Sigmoid colon (tissue), 7 donors: Measurements from ENCODE around the gene FRZB. TPM values are rescaled to one million over a fixed set of nuclear protein-coding genes. Genes with fewer than 3 reads are reported as not detected.

Source experiments
- DNase-seq: peaks from one replicate; pipeline ENCODE4 v3.0.0-alpha.2; 2019
- H3K27ac ChIP-seq, 4 donors: fragments of 200-600 bp; sonication (generic); one replicate each; pipeline ENCODE4 v1.5.1; 2016 to 2019; ENCODE audit warnings: mild to moderate bottlenecking in 1 of 4
- H3K27me3 ChIP-seq, 3 donors: fragments of 200-600 bp; sonication (generic); one replicate each; pipeline ENCODE4 v1.5.1; 2019; ENCODE audit warnings: mild to moderate bottlenecking in 1 of 3
- H3K36me3 ChIP-seq, 4 donors: fragments of 200-600 bp; sonication (generic); one replicate each; pipeline ENCODE4 v1.5.1; 2016 to 2019
- H3K4me1 ChIP-seq, 4 donors: fragments of 200-600 bp; sonication (generic); one replicate each; pipeline ENCODE4 v1.5.1; 2017 to 2019
- H3K4me3 ChIP-seq, 4 donors: fragments of 200-600 bp; sonication (generic); one replicate each; pipeline ENCODE4 v1.5.1; 2017 to 2019; ENCODE audit warnings: mild to moderate bottlenecking in 2 of 4, moderate library complexity in 1 of 4
- H3K9me3 ChIP-seq, 4 donors: fragments of 200-600 bp in 3 of 4; sonication (generic) in 3 of 4; one replicate each; pipeline versions ENCODE4 v1.5.1 to v1.6.1; 2013 to 2019
- CTCF ChIP-seq, 4 experiments: fragments of 450-650 bp in 3 of 4; fragments of 200-600 bp in 1 of 4; IDR thresholded peaks; one replicate each; pipeline ENCODE4 v1.5.1; 2016 to 2019; ENCODE audit warnings: antibody characterized with exemption in 4 of 4, mild to moderate bottlenecking in 3 of 4, moderate library complexity in 2 of 4
- EP300 ChIP-seq, 4 donors: sonication (generic); formaldehyde crosslinking; IDR thresholded peaks; one replicate each; pipeline ENCODE4 v1.6.1; 2017; ENCODE audit warnings: antibody characterized with exemption in 4 of 4
- POLR2A ChIP-seq, 2 donors: fragments of 450-650 bp; IDR thresholded peaks; one replicate each; pipeline ENCODE4 v1.6.1; 2016; ENCODE audit warnings: antibody characterized with exemption in 2 of 2, mild to moderate bottlenecking in 2 of 2, moderate library complexity in 2 of 2
- POLR2AphosphoS5 ChIP-seq, 4 donors: sonication (generic); formaldehyde crosslinking; IDR thresholded peaks; one replicate each; pipeline ENCODE4 v1.6.1; 2017; ENCODE audit warnings: antibody characterized with exemption in 4 of 4
- WGBS, 2 donors: extraction: QIAGEN DNeasy Blood & Tissue Kit; methylation state at CpG; one replicate each; pipeline ENCODE4 v1.1.7; 2013; 5-methylcytosine and 5-hydroxymethylcytosine counted together
- intact Hi-C: fragments of 100-400 bp; cut with DNase I; formaldehyde crosslinking; loops from one replicate; pipeline ENCODE4 v1.15.1; 2023
- polyA plus RNA-seq, 3 donors: library from polyadenylated mRNA; stranded (reverse); fragments of 200-250 nt; gene quantifications; one replicate each; pipeline ENCODE4 v1.2.3, GENCODE V29; 2013
- total RNA-seq, 4 donors: library from RNA; depleted of rRNA; stranded (reverse); fragments of >200 nt; gene quantifications; one replicate each; pipeline ENCODE4 v1.1.0, GENCODE V29; 2016
- donor health status: healthy with polysubstance abuse.
- donor health status: Bipolar disorder and iron deficiency.
- donor health status: healthy.

FRZB gene
- total and polyA plus RNA-seq, 7 donors: 3.7 to 14.7 (median 8.2) TPM

- DNase-seq: no peak
- intact Hi-C loops: no loop called here
- Histone ChIP-seq H3K27me3 (no peaks in the 10 kb centered on the region), H3K4me1 (peaks cover 0 to 50% (median 37%) of the 10 kb centered on the region in 4 donors), H3K36me3 (no peaks in the 10 kb centered on the region), H3K4me3 (no peak overlapping the region), H3K27ac (no peak overlapping the region), H3K9me3 (no peaks in the 10 kb centered on the region)
- TF ChIP-seq POLR2A (IDR thresholded peaks at IDR 0.05): no peak
- no peak for TF ChIP-seq CTCF (IDR thresholded peaks at IDR 0.05)
- TF ChIP-seq POLR2AphosphoS5 (IDR thresholded peaks at IDR 0.05): no peak
- no peak for TF ChIP-seq EP300 (IDR thresholded peaks at IDR 0.05)
- WGBS, 2 donors: 95 to 98% methylated on average over 2 of the region's 2 CpGs
Measured at GRCh38 chr2:182822733-182823132, 43.7 kb downstream of the FRZB start.

GRCh38 chr2:182821182-182821581 lies 45.3 kb downstream of the FRZB start:
- peaks cover 0 to 49% (median 32%) of the 10 kb centered on the region in 4 donors for H3K4me1 ChIP-seq
- 59 to 78% methylated on average over 2 of the region's 2 CpGs for WGBS, 2 donors

DNA sequence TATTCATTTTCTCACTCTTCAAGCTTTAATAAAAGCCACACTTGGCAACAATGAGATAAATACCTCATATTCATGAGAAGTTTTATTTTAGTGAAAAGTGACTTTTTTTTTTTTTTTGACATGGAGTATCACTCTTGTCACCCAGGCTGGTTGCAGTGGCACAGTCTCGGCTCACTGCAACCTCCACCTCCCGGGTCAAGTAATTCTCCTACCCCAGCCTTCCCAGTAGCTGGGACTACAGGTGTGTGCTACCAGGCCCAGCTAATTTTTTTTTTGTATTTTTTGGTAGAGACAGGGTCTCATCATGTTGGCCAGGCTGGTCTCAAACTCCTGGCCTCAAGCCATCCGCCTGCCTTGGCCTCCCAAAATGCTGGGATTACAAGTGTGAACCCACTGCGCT lies 47.0 kb downstream of the FRZB start:
- Histone ChIP-seq H3K4me3 (no peak overlapping the region), H3K9me3 (no peaks in the 10 kb centered on the region), H3K4me1 (peaks cover 0 to 37% (median 24%) of the 10 kb centered on the region in 4 donors), H3K36me3 (no peaks in the 10 kb centered on the region), H3K27me3 (no peaks in the 10 kb centered on the region), H3K27ac (no peak overlapping the region)
- 93 to 95% methylated on average over 4 of the region's 4 CpGs for WGBS, 2 donors
- no peak for TF ChIP-seq CTCF (IDR thresholded peaks at IDR 0.05)
- TF ChIP-seq EP300 (IDR thresholded peaks at IDR 0.05): no peak
- no peak for TF ChIP-seq POLR2AphosphoS5 (IDR thresholded peaks at IDR 0.05)
- TF ChIP-seq POLR2A (IDR thresholded peaks at IDR 0.05): no peak
- DNase-seq: no peak
- intact Hi-C loops: no loop called here

More at GRCh38 chr2:182821182-182821581, 45.3 kb downstream of the FRZB start:
- Histone ChIP-seq H3K4me3 (no peak overlapping the region), H3K27ac (no peak overlapping the region), H3K9me3 (no peaks in the 10 kb centered on the region), H3K36me3 (no peaks in the 10 kb centered on the region), H3K27me3 (no peaks in the 10 kb centered on the region)
- DNase-seq: no peak
- intact Hi-C loops: no loop called here
- TF ChIP-seq CTCF (IDR thresholded peaks at IDR 0.05) (no peak), POLR2AphosphoS5 (IDR thresholded peaks at IDR 0.05) (no peak), POLR2A (IDR thresholded peaks at IDR 0.05) (no peak), EP300 (IDR thresholded peaks at IDR 0.05) (no peak)

DNA sequence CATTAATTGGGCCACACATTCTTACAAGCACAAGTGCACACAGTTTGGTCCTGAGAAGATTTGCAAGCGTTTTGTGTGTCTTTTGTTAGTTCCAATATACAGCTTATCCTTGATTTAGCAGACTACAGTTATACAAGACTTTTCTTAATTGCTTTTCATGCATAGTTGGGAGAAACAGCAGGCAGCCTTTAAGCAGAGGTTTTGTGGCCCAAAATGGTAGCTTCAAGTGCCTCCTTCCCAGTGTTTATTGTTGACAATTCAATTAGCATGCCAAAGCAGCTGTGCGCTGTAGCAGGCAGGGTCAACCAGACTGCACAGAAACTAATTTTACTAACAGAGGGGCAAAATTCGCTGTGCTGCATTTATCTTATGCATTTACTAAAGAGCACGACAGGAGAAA lies 47.5 kb downstream of the FRZB start:
- WGBS, 2 donors: 78 to 82% methylated on average over 4 of the region's 4 CpGs
- H3K4me3 ChIP-seq: no peak overlapping the region
- no peak overlapping the region for H3K27ac ChIP-seq
- intact Hi-C loops: no loop called here
- TF ChIP-seq EP300 (IDR thresholded peaks at IDR 0.05) (no peak), POLR2A (IDR thresholded peaks at IDR 0.05) (no peak), POLR2AphosphoS5 (IDR thresholded peaks at IDR 0.05) (no peak), CTCF (IDR thresholded peaks at IDR 0.05) (no peak)
- H3K4me1 ChIP-seq: peaks cover 0 to 37% (median 23%) of the 10 kb centered on the region in 4 donors
- no peaks in the 10 kb centered on the region for H3K9me3 ChIP-seq
- no peaks in the 10 kb centered on the region for H3K36me3 ChIP-seq
- no peaks in the 10 kb centered on the region for H3K27me3 ChIP-seq
- DNase-seq: no peak

DNA sequence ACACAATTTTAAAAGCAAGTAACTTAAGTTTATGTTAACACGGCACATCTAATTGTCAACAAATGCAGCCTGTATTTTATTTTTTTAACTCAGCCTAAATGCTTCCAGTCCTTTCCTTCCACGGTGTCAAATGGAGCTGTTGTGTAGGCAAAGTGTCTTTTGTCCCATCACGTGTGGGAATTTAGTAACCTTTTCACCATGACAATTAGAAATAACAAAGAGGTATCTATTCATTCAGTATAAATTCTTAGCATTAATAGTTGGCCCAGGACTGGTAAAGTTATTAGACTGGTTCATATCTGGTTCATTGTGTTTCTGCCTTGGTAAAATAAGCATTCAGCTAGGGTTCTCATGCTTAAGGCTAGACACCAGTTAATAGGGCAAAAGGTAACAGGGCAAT lies 47.9 kb downstream of the FRZB start:
- no peak for DNase-seq
- Histone ChIP-seq H3K27ac (no peak overlapping the region), H3K4me3 (no peak overlapping the region), H3K9me3 (no peaks in the 10 kb centered on the region), H3K4me1 (peaks cover 0 to 37% (median 23%) of the 10 kb centered on the region in 4 donors), H3K27me3 (no peaks in the 10 kb centered on the region), H3K36me3 (no peaks in the 10 kb centered on the region)
- 78 to 87% methylated on average over 3 of the region's 3 CpGs for WGBS, 2 donors
- intact Hi-C loops: no loop called here
- TF ChIP-seq CTCF (IDR thresholded peaks at IDR 0.05) (no peak), POLR2AphosphoS5 (IDR thresholded peaks at IDR 0.05) (no peak), POLR2A (IDR thresholded peaks at IDR 0.05) (no peak), EP300 (IDR thresholded peaks at IDR 0.05) (no peak)
